GM18499 (cell line): ENCODE results near the gene PPFIA4.
"Not testable (repeated sequence)": the region's sequence is repeated elsewhere in the genome, so short reads cannot be mapped to it uniquely, and the experiment has no call there.

Source experiments
- ATAC-seq: cut with Tn5 transposase; IDR thresholded peaks from one replicate; pipeline ENCODE4 v1.9.1; 2021; ENCODE audit warnings: moderate number of reproducible peaks; ENCODE audit not compliant: insufficient read depth, unreplicated experiment

PPFIA4 gene

DNA sequence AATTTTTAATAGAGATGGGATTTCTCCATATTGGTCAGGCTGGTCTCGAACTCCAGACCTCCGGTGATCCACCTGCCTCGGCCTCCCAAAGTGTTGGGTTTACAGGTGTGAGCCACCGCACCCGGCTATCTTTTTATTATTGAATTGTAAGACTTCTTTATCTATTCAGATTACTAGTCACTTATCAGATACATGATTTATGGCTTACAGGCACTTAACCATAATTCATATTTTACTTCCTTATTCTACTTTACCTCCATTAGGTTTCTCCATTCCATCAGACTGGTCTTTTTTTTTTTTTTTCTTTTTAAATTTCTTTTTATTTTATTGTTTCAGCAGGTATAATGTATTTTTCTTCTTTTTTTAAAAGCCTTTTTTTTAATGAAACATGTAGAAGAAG lies 14.7 kb upstream of the PPFIA4 start:
- no peak for ATAC-seq

DNA sequence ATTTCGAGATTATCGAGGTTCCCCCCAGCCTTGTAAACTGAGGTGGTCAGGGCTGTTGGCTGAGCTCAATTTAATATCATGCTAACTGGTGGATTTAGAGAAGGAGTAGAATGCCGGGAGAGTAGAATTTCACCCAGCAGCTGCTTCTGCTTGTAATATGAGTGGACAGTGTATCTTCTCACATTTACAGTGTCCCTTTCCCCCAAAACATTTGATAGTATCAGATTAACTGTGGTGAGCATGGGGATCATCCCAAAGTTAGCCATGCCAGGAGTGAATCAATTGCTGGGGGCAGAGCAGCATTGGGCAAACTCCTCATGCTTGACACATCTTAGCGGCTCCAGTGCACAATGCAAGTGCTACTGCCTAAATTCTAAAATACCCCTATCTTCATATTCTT lies 9.2 kb upstream of the PPFIA4 start:
- no peak for ATAC-seq

DNA sequence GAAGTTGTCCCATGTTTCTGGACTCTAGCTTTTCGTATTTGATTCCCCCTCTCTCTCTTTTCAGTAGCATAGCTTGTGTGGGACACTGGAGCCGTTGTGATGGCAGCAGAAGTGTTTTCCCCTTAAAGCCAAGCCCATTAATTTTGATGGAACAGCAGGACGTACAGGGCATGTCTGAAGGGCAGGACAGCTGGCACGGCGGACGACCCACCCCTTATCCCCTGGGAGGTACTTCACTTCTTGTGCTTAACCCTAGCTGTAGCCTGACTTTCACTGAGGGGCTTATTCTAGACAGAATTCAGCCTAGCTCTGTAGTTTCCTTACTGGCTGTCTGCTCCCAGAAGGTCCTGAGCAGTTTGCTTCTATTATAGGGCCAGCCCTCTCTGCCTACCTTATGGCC lies 8.6 kb upstream of the PPFIA4 start:
- no peak for ATAC-seq

DNA sequence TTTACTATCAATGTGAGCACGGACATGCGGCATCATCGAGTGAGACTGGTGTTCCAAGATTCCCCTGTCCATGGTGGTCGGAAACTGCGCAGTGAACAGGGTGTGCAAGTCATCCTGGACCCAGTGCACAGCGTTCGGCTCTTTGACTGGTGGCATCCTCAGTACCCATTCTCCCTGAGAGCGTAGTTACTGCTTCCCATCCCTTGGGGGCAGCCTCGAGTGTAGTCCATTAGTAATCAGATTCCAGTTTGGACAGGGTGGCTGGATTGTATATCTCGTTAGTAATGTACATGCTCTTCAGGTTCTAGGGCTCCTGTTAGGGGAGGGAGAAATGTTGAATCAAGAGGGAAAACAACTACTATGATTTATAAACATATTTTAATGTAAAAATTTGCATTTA lies 3.4 kb upstream of the PPFIA4 start:
- ATAC-seq: not testable (repeated sequence)

DNA sequence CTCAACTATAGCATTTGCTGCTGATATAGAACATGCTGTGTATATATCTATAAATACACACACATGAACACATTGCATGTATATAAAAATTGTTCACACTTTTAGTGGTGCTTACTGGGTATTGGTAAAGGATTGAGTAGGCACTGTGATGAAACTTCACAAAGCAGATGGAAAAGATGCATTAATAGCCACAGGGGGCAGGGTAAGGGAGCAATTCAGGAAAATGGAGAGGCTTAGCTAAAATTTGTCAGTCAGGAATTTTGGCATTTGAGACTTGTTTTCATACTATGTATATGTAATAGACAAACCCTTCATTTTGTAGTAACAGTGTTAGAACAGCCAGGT lies 633 bp upstream of the PPFIA4 start:
- no peak for ATAC-seq

DNA sequence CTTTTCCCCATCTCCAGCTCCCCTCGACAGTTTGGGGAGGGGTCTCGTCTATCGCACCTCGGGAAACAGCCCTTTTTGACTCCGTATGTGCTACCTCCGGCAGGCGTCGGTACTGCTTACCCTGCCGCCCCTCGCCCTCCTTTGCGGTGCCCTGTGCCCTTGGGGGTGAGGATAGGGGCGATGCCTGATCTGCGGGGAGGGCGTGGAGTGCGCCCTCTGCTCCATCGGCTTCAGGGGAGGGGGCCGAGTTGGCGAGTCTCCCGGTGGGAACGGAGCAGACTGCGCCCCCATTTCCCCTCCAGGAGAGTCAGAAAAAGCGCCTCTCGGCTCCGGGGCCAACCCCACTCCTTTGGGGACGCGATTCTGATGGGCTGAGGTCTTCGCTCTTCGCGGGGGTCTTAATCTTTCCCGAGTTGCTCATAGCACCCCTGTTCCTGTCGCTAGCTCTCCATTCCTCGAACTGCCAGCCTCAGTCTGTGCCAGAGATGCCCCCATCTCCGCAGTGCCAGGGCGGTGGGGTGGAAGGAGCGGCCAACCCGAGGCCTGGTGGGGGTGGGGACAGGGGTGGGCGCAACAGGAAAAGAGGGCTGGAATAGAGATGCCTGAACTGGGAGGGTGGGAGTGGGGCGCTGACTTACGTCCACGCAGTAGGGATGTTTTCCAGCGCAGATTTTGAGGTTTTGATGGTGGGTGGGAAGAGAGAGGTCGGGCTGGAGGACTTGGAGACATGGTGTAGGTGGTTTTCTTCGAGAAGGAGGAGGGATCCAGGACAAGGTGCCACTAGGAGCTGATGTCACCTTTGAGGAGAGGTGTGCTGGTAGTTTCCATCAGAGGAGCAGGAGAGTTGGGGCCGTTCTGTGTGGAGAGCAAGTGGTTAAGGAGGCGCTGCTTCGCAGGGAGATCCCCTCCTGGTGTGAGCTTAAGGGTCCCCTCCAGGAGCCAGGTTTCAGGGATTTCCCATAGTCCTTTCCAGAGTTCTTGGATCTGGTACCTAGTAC lies 674 bp downstream of the PPFIA4 start:
- ATAC-seq: no peak

DNA sequence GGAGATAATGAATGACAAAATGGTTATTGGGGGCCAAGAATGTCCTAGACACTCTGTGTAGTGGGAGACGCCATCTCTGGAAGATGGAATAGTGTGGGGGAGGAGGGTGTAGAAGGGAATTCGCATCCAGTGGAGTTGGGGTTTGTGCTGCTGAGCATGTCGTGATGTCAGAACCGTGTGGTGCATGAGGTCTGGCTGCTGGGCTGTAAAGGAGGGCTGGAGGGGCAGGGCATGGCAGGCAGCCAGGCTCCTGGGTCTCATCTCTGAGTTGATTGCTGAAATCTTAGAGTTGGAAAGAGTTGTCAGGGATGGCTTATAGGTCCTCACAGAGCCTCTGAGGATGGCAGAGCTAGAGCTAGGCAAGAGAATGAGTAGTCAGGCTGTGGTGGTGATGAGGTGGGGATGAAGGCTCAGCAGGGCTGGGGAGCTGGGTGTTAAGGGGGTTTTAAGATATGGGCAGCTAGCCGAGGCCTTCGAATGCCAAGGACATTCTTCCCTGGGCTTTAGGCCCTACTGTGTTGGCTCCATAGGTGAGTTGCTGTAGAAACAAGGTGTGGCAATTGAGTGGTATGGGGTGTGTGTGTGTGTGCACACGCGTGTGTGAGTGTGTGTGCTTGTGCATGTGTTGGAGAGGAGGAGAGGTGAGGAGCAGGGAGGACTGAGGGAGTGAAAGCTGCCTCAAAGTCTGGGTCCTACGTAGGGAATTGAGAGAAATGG lies 1.9 kb downstream of the PPFIA4 start:
- ATAC-seq: no peak

DNA sequence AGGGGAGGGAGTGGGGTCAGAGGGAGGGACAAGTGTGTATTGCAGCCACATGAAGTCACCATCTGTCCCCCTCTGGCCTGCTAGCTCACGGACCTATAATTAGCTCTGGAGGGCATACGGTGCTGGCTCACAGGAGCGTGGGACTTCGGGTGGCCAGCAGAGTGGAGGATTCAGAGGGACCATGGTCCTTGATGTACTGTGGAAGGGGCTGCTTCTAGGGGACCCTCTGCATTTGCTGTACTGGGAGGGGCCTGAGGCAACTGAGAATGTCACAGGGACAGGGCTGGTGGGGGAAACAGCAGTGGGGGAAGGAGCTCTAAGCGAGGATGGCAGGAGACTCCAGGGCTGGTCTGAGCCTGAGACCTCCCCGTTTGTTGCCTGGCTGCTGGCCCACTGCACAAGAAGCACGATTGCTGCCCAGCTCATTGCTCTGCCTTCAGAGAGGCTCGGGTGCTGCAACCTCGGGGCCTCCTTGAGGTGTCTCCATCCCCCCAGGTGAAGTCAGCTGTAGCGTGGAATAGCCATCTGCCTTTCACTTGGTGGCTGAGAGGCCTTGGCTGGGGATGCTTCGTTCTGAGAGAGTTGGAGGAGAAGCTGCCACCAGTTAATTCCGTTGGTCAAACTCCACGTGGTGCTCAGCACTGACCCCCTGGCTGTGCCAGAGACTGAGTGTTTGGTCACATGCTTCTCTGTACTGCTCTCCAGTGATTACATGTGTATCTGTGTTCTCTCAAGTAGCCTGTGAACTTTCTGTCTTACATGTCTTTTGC lies 2.7 kb downstream of the PPFIA4 start:
- ATAC-seq: no peak

DNA sequence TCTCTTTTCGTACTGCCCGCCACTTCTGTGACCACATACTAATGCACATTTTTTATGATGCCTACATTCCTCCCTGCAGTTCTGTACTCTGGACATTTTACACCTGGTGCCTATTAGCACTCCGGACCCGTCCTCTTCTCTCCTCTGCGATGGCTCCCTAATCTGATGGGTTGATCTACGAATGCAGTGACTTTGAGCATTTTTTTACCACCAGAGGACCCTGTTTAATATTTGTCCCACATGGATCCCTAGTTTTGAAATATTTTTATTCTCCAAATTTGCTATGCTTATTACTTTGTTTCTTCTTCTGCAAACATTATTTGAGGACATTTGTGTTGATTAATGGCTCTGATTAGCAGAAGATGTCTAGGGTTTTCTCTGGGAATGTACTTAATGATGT lies 5.2 kb downstream of the PPFIA4 start:
- ATAC-seq: no peak

DNA sequence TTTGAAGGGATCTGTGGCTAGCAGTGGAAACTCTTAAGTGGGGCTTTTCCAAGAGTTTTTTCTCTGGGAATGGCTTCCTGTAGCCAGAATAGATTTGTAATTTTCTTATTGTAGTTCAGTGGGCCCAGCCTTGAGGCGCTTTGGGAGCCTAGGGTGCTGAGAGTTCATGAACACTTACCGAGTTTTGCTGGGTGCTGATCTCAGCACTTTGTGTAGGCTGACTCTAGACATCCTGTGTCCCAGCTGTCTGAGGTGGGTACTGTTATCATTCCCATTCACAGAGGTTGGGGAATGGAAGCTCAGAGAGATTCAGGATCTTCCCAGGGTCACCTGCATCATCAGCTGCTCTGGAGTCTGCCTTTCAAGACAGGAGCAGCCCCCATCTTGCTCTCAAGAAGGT lies 7.0 kb downstream of the PPFIA4 start:
- ATAC-seq: no peak

DNA sequence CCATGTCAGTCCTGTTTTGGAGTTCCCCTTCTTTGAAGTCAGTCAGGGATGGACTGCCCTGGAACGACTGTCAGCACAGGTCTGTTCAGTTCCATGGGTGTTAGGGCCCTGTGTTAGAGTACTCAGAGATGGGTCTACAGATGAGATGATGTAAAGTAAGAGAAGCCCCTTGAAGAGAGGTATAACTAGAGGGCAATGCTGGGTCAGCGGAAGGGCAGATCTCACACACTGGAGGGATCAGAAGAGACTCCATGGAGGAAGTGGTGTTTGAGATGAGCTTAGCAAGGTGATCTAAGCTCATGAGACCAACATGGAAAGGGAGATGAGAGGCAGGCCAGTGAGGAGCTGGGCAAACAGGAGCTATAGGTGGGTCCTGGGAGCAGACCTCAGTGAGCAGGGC lies 7.6 kb downstream of the PPFIA4 start:
- no peak for ATAC-seq

DNA sequence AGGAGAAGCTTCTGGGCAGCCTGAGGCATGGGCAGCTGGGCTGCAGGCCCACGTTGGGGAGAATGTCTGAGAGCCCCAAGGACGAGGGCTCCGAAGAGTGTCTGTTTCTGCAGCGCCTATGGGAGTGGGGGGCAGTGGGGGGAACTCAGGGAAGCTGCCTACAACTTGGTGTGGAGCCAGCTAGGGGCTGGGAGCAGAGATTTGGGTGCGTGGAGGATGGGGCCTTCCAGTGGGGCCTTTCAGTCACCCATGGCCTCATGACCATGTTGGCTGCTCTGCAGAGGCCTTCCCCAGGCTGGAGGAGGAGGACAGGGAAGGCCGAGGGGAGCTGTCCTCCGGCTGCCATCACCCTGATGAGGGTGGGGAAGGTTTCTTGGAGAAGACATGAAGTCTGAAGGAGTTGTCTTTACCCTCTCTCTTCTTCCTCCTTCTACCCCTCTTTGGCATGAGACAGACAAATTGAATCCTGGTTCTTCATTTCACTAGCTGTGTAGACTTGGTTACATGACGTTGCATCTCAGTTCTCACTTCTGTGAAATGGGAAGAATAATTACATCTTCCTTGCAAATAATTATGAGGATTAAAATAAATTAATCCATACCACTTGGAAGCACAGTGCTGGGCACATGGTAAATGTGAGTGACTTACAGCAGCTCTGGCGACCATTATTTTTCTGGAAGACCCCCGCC lies 8.3 kb downstream of the PPFIA4 start:
- ATAC-seq: no peak

DNA sequence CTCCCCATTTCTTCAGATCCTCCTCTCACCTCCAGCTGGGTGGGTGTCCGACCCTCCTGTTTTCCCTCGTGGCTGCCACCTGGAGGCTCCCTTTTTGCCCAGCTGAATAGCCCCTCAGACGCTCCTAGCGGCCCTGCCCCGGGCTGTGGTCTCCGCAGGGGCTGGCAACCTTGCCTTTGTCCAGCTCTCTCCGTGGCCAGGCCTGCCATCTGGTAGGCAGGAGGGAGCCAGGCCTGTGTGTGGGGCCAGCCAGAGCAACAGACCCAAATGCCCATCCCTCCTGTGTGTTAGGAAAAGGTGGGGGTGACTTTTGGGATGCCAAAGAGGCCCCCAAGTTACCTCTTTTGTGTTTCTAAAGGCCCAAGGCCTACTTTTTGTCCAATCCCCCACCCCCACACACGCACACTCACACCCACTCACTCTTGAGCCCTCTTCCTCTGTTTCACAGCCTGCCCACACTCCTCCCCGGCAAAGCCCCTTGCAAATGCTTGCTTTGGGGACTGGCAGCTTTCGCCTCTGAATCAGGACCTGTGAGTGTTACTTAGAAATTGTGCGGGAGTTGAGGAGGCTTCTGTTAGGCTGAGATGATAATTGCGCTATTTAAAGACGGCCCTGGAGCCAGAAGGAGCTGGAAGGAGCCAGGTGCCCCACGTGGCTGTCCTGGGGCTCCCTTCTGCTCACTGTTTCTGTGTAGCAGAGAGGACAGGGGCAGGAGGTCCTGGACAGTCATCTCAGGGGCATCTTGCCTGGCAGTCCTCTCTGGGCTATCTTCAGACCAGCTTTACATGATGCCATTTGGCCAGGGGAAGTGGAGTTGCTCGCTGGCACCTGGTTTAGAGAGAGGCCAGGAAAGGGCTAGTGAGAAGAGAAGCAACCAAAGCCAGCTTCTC lies 9.1 kb downstream of the PPFIA4 start:
- ATAC-seq: no peak

DNA sequence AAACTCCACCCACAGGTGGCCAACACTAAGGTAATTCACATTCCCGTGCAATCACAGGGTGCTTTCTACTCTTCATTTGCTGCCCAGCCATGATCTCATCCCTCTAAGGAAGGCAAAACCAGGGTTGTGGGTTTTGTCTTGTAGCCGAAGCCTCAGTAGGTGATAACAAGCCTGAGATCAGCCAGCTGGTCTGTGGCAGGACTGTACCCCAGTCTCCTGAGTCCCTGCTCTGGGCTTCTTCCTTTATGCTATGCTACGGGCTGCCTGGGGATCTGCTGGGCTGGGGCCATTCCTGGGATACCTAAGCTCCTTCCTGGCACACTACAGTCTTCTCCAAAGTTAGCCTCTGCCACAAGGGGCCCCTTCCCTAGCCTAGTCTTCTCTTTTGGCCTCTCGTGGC lies 9.8 kb downstream of the PPFIA4 start:
- ATAC-seq: no peak

DNA sequence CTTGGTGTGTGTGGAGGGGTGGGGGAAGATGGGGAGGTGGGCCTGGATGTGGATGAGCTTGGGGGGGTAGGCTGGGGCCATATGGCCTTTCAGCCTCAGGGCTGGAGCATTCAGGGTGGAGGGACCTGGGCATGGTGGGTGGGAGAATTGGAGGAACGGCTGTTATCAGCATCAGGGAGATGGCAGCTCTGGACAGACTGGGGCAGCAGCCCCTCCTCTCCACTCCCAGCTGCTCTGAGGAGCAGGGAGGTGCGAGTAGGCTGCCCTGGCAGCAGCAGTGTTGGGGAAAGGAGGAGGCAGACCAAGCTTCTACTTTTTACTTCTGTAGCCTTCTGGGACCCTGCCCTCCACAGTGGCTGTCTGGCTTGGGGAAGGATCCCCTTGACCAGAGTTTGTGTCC lies 10.2 kb downstream of the PPFIA4 start:
- no peak for ATAC-seq

DNA sequence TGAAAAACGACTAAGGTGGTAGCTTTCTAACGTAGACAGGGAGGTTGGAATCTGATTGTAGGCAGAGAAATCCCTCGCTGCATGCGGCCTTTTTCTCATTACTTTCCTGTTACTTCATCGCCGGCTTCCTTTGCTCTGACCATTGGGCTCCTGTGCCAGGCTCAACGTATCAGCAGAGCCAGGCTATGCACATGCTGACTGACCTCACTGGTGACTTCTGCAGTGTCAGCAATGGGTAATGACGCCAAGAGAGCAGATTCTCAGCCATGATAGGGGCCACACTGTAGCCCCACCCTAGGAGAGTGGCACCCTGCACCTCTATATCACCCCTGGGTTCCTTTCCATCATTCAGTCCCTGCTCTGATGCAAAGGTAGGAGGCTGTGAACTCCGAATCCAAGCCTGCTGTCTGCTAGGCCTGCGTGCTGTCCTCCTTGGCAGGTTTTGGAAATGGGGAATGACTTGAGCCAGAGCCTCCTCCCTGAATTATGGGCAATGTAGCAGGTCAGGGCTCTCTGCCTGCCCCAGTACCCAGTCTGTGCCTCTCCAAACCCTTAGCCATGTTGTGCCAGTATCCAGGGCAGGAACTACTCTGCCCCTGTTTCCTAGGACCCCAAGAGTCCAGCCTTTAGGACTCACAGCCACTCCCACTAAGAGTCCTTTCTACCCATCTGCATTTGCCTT lies 11.4 kb downstream of the PPFIA4 start:
- ATAC-seq: no peak

DNA sequence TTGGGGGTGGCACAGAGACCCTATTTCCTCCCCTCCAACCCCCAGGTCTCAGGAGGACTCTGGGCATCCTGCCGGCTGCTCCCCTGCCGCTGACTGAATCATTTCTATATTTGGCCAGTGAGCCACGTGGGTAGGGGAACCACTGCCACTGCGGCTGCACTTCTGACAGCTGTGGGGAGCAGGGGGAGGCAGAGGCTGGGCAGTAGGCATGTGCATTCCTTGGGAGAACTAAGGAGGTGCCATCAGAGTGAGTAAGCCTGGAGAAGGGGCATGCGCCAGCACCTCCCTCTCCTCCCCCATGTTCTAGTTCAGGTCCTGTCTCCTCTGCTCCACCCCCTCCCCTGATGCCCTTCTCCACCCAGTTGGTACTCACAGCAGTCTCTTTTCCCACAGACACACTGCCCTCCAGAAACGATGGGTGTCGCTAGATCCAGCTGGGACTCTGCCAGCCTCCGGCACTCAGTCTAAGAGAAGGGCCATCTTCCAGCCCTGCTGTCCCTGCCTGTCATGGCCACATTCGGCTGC lies 12.0 kb downstream of the PPFIA4 start:
- no peak for ATAC-seq

DNA sequence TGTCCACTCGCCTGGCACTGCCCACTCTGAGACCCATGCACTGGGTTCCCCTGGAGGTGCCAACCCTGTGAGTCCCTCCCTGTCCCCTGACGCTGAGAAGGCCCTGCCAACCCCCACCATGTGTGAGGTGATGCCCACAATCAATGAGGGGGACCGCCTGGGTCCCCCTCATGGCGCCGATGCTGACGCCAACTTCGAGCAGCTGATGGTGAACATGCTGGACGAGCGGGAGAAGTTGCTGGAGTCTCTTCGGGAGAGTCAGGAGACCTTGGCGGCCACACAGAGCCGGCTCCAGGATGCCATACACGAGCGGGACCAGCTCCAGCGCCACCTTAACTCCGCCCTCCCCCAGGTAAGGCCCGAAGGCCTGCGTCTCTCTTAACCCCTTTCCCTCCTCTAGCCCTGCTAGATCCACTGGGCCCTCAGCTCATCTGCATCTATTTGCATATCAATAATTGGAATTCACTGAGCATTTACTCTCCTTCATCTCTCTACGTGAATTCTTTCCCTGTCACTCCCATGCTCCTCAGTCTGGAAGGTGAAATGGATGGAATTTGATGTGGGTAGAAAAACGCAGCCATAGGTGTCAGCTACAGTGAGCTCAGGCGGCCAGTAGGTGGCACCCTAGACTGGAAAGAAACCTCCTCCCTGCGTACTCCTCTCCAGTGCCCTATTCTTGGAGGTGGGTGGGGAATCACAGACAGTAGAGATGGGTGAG lies 12.8 kb downstream of the PPFIA4 start:
- ATAC-seq: no peak
